ENCODE data around the gene TRIM44.
"Not testable (repeated sequence)": the region's sequence is repeated elsewhere in the genome, so short reads cannot be mapped to it uniquely, and the experiment has no call there.

The TRIM44 gene

GRCh38 chr11:35714882-35715627 is 52.5 kb downstream of the TRIM44 start:
- H3K9me3 ChIP-seq (ENCODE audit: control insufficient read depth, low read length) = no peaks in the 10 kb centered on the region
- no peaks in the 10 kb centered on the region for H3K4me1 ChIP-seq
- no peak overlapping the region for H3K27ac ChIP-seq
- H3K27me3 ChIP-seq (ENCODE audit: control insufficient read depth, insufficient read depth, low read length) = no peaks in the 10 kb centered on the region
- no peaks in the 10 kb centered on the region for H3K79me2 ChIP-seq
- no peaks in the 10 kb centered on the region for H3K36me3 ChIP-seq (ENCODE audit: control insufficient read depth, insufficient read depth, low read length)
- TF ChIP-seq CTCF (IDR thresholded peaks at IDR 0.05) = no peak
- H3K4me2 ChIP-seq (ENCODE audit: low read length) = no peak overlapping the region
- no peak overlapping the region for H2AFZ ChIP-seq
- H3K9ac ChIP-seq = no peak overlapping the region
- H3K4me3 ChIP-seq (ENCODE audit: low read depth, low read length) = no peak overlapping the region

DNA sequence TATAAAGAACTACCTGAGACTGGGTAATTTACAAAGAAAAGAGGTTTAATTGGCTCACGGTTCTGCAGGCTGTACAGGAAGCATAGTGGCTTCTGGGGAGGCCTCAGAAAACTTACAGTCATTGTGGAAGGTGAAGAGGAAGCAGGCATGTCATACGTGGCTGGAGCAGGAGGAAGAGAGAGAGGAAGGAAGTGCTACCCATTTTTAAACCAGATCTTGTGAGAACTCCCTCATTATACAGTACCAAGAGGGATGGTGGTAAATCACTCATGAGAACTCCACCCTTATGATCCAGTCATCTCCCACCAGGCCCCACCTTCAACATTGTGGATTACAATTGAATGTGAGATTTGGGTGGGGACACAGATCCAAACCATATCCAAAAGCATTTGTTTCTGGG is 53.1 kb downstream of the TRIM44 start:
- H3K27me3 ChIP-seq (ENCODE audit: control insufficient read depth, insufficient read depth, low read length); H3K4me1 ChIP-seq; H3K4me2 ChIP-seq (ENCODE audit: low read length); H3K4me3 ChIP-seq (ENCODE audit: low read depth, low read length); H3K9me3 ChIP-seq (ENCODE audit: control insufficient read depth, low read length); H3K36me3 ChIP-seq (ENCODE audit: control insufficient read depth, insufficient read depth, low read length); H3K79me2 ChIP-seq; H3K9ac ChIP-seq; H2AFZ ChIP-seq; H3K27ac ChIP-seq: not testable (repeated sequence)

- no peak overlapping the region for H3K27ac ChIP-seq
- TF ChIP-seq CTCF (IDR thresholded peaks at IDR 0.05) = no peak
- no peak overlapping the region for H3K4me3 ChIP-seq (ENCODE audit: low read depth, low read length)
- H3K27me3 ChIP-seq (ENCODE audit: control insufficient read depth, insufficient read depth, low read length) = no peaks in the 10 kb centered on the region
- no peak overlapping the region for H3K9ac ChIP-seq
- no peaks in the 10 kb centered on the region for H3K9me3 ChIP-seq (ENCODE audit: control insufficient read depth, low read length)
- H3K4me1 ChIP-seq = no peaks in the 10 kb centered on the region
- no peaks in the 10 kb centered on the region for H3K36me3 ChIP-seq (ENCODE audit: control insufficient read depth, insufficient read depth, low read length)
- no peak overlapping the region for H2AFZ ChIP-seq
- no peak overlapping the region for H3K4me2 ChIP-seq (ENCODE audit: low read length)
- H3K79me2 ChIP-seq = no peaks in the 10 kb centered on the region
These were observed 54.5 kb downstream of the TRIM44 start for GRCh38 chr11:35717043-35717442.

DNA sequence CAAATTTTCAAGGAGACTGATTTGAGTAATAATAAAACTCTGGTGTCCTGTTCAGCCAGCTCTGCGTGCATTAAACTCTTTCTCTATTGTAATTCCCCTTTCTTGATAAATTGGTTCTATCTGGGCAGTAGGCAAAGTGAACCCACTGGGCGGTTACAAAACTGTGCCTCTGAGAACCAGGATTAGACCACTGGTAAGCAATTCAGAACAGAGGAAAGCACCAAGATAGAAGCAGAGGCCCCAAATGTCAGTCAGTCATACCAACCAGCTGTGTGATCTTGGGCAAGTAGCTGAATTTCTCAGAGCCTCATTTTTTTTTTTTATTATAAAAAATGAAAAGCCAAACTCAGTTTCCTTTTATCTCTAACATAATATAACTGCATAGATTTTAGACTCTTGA is 54.9 kb downstream of the TRIM44 start:
- H2AFZ ChIP-seq = no peak overlapping the region
- H3K36me3 ChIP-seq (ENCODE audit: control insufficient read depth, insufficient read depth, low read length) = no peaks in the 10 kb centered on the region
- H3K9ac ChIP-seq = no peak overlapping the region
- no peaks in the 10 kb centered on the region for H3K9me3 ChIP-seq (ENCODE audit: control insufficient read depth, low read length)
- no peaks in the 10 kb centered on the region for H3K27me3 ChIP-seq (ENCODE audit: control insufficient read depth, insufficient read depth, low read length)
- H3K79me2 ChIP-seq = no peaks in the 10 kb centered on the region
- H3K4me3 ChIP-seq (ENCODE audit: low read depth, low read length) = no peak overlapping the region
- no peak overlapping the region for H3K27ac ChIP-seq
- H3K4me1 ChIP-seq = no peaks in the 10 kb centered on the region
- TF ChIP-seq CTCF (IDR thresholded peaks at IDR 0.05) = no peak
- H3K4me2 ChIP-seq (ENCODE audit: low read length) = no peak overlapping the region

DNA sequence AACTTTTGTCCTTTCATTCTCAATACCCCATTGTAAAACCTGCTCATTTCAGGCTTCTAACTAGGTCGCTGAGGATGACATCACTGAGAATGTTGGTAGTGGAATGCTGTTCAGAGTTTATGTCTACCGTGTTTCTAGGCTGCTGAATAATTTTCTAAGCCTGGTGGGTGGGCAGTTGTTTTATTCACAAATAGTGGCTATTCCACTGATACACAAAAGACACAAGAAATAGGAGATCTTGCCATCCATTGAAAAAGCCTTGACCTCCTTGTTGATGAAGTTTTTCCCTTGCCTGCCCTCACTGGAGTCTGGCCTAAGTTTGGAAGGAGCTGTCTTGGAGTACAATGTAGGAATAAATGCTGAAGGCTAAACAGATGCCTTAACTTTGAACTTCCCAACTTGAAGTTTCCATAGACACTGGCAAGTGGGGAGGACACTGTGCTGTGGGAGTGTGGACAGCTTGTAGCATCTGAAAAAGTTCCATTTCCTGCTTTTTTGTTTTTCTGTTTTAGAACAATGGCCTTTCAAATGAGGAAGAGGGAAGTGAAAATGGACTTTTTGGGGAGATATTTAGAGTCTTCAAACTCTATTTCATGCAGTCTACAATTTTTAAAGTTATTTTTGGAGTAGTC is 59.2 kb downstream of the TRIM44 start:
- H3K9me3 ChIP-seq (ENCODE audit: control insufficient read depth, low read length) = no peaks in the 10 kb centered on the region
- H3K4me1 ChIP-seq = no peaks in the 10 kb centered on the region
- no peak overlapping the region for H3K4me3 ChIP-seq (ENCODE audit: low read depth, low read length)
- H3K4me2 ChIP-seq (ENCODE audit: low read length) = no peak overlapping the region
- H3K27me3 ChIP-seq (ENCODE audit: control insufficient read depth, insufficient read depth, low read length) = no peaks in the 10 kb centered on the region
- H3K79me2 ChIP-seq = no peaks in the 10 kb centered on the region
- no peaks in the 10 kb centered on the region for H3K36me3 ChIP-seq (ENCODE audit: control insufficient read depth, insufficient read depth, low read length)
- no peak overlapping the region for H3K9ac ChIP-seq
- no peak overlapping the region for H2AFZ ChIP-seq
- H3K27ac ChIP-seq = no peak overlapping the region
- no peak for TF ChIP-seq CTCF (IDR thresholded peaks at IDR 0.05)
